ENCODE results near the gene ELL. TPM values are rescaled to one million over a fixed set of nuclear protein-coding genes. Genes with fewer than 3 reads are reported as not detected.

Gene ELL
- total and polyA plus RNA-seq, 9 of the 15 experiments (the other 6 are each of a cell fraction or from before 2014, with no cell fraction given): 0.24 to 22.5 (median 4.1) TPM

- TF ChIP-seq LEF1 (IDR thresholded peaks at IDR 0.05): no peak
- no peak for TF ChIP-seq ADNP (tag; IDR thresholded peaks at IDR 0.05)
- no peak for TF ChIP-seq RBM17 (IDR thresholded peaks at IDR 0.05; ENCODE audit: borderline replicate concordance, low read depth, low read length)
- TF ChIP-seq KLF13 (tag; IDR thresholded peaks at IDR 0.05; ENCODE audit: borderline replicate concordance, low read depth): no peak
- TF ChIP-seq HMG20B (CRISPR knock-in tag; IDR thresholded peaks at IDR 0.05): no peak
- no peak for TF ChIP-seq DPF2 (IDR thresholded peaks at IDR 0.05)
- no peak for TF ChIP-seq AFF4 (CRISPR knock-in tag; IDR thresholded peaks at IDR 0.05)
- TF ChIP-seq PBX2 (CRISPR knock-in tag; IDR thresholded peaks at IDR 0.05; ENCODE audit: low read depth): no peak
- no peak for TF ChIP-seq PBX2 (tag; conservative IDR thresholded peaks at IDR 0.05; ENCODE audit: low read depth)
- no peak for TF ChIP-seq CHD4 (IDR thresholded peaks at IDR 0.05; ENCODE audit: insufficient read depth, insufficient replicate concordance, low read depth, low read length, poor library complexity, severe bottlenecking)
- TF ChIP-seq ZBTB34 (CRISPR knock-in tag; IDR thresholded peaks at IDR 0.05): no peak
- TF ChIP-seq FUS (optimal IDR thresholded peaks at IDR 0.05; ENCODE audit: low read depth, low read length): no peak
- no peak for TF ChIP-seq ZNF140 (CRISPR knock-in tag; IDR thresholded peaks at IDR 0.05)
- no peak for TF ChIP-seq ZBED1 (IDR thresholded peaks at IDR 0.05)
- TF ChIP-seq MAZ (CRISPR knock-in tag; conservative IDR thresholded peaks at IDR 0.05 in 1 of 2, IDR thresholded peaks at IDR 0.05 in 1 of 2): peak; percentile 38 to 48; a peak in 2 of 4 replicates
- TF ChIP-seq FOXO4 (CRISPR knock-in tag; IDR thresholded peaks at IDR 0.05): no peak
Observed at GRCh38 chr19:18478545-18479311, 43.1 kb downstream of the ELL start (continued).
